ENCODE results near the gene COX4I1. TPM values are rescaled to one million over a fixed set of nuclear protein-coding genes. Genes with fewer than 3 reads are reported as not detected.

COX4I1 gene
- total and polyA plus RNA-seq, 9 of the 15 experiments (the other 6 are each of a cell fraction or from before 2014, with no cell fraction given), result 651 to 2,356 (median 1,032) TPM

GRCh38 chr16:85806539-85806938 lies 7.0 kb downstream of the COX4I1 start:
- H3K27ac ChIP-seq (ENCODE audit: extremely low read depth, low read depth, low read length), result no peak overlapping the region
- intact Hi-C loops (cut with micrococcal nuclease), result no loop called here
- H3K36me3 ChIP-seq (ENCODE audit: control insufficient read depth, insufficient read depth, low read length), result peaks cover 53% of the 10 kb centered on the region
- CTCF ChIA-PET (ENCODE audit: low intra/inter-chr PET ratio), result no interaction called here
- H3K9me1 ChIP-seq (ENCODE audit: control insufficient read depth, insufficient read depth, low read length), result no peaks in the 10 kb centered on the region
- no peak overlapping the region for H2AFZ ChIP-seq (ENCODE audit: low read depth, low read length)
- H3K4me3 ChIP-seq, result no peak overlapping the region
- no TSS peak for BruUV-seq (replicated peaks)
- H3K79me2 ChIP-seq (ENCODE audit: control insufficient read depth, insufficient read depth, low read length), result peaks cover 18% of the 10 kb centered on the region
- peaks cover 3% of the 10 kb centered on the region; the same call in 1 of the 2 replicates for H4K20me1 ChIP-seq (replicated peaks; ENCODE audit: control insufficient read depth, insufficient read depth, low read length)
- H3K9ac ChIP-seq (ENCODE audit: insufficient read depth in 1 of 2, low read depth in 2 of 2, low read length in 2 of 2), result no peak overlapping the region
- no peak for FAIRE-seq
- TF ChIP-seq BRF2 (IDR thresholded peaks at IDR 0.05; ENCODE audit: borderline replicate concordance, insufficient read depth, insufficient read length) (no peak), ZNF79 (CRISPR knock-in tag; IDR thresholded peaks at IDR 0.05; ENCODE audit: low read depth) (no peak), HNRNPH1 (optimal IDR thresholded peaks at IDR 0.05; ENCODE audit: low read depth, low read length) (no peak), ZNF589 (CRISPR knock-in tag; IDR thresholded peaks at IDR 0.05; ENCODE audit: low read depth) (no peak), RBFOX2 (IDR thresholded peaks at IDR 0.05; ENCODE audit: low read depth, low read length) (0 out of 2 replicates have a peak, but pooled peaks have one; percentile 30), ZNF609 (CRISPR knock-in tag; IDR thresholded peaks at IDR 0.05; ENCODE audit: borderline replicate concordance) (no peak), ZNF740 (CRISPR knock-in tag; IDR thresholded peaks at IDR 0.05) (no peak), ZNF740 (tag; IDR thresholded peaks at IDR 0.05) (no peak), CEBPB (tag; IDR thresholded peaks at IDR 0.05) (no peak)
- POLR2A ChIA-PET, result interaction anchor here (1.7 kb wide), 1 partner anchor 86 kb away, joined by 3 read pairs; no protein-coding TSS in a partner anchor
- no peak overlapping the region for H3K4me2 ChIP-seq (ENCODE audit: insufficient read depth, low read length)
- ATAC-seq, result no peak
- no peaks in the 10 kb centered on the region for H3K9me3 ChIP-seq (replicated peaks; ENCODE audit: control insufficient read depth, insufficient read depth, low read depth, low read length)
- H3K4me1 ChIP-seq (replicated peaks in 1 of 2; ENCODE audit: control insufficient read depth in 2 of 2, insufficient read depth in 2 of 2, low read length in 2 of 2), result peaks cover 0 to 3% of the 10 kb centered on the region in 2 experiments; a peak in 3 of 5 replicates
- in situ Hi-C loops (cut with MboI), result no loop called here
- peaks cover 6 to 11% of the 10 kb centered on the region in 2 experiments; a peak in 3 of 5 replicates for H3K27me3 ChIP-seq (ENCODE audit: control insufficient read depth in 2 of 2, insufficient read depth in 2 of 2, low read length in 2 of 2)
- no peak for DNase-seq (ENCODE audit: extremely low read depth in 1 of 4, low spot score in 3 of 4)
- WGBS (ENCODE audit: insufficient coverage, low coverage, missing lambda C conversion rate), result 94% methylated on average over 11 of the region's 11 CpGs
